ENCODE data around the gene HMGN4.
A peak's percentile ranks its signal among the peaks of the same experiment; 100 is the strongest.
"Not testable (repeated sequence)": the region's sequence is repeated elsewhere in the genome, so short reads cannot be mapped to it uniquely, and the experiment has no call there.

Gene HMGN4

DNA sequence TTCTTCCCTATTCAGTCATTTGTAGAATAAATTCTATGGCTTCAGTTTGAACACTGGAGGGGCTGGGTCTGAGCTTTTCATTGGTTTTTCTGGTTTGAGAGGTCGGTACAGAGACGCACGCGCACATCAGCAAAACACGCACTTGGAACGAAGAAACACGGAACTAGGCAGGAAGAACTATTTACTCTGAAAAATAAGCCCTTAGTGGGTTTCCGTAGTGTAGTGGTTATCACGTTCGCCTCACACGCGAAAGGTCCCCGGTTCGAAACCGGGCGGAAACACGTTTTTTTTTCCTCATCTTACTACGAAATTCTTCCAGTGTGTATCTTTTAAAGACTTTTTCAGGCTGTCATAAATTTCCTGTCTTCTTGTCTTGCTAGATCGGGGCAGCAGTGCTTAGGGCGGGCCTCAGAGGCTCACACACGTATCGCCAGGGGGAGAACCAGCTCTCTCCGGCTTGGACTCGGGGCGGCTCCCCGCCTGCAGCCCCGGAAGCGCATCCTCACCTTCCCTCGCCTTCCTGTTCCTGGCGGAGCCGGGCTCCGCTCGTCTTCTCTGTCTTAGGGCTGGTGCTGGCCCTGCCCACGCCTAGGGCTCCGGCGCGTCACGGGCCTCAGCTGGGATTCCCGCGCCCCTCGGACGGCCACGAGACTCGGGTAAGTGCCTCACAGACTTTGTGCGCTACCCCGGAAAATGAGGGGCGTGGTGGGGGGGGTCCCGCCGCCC is at the start of gene HMGN4:
HMGN4 (plus strand) TSS at position 521 of the 726 bp plus-strand sequence. CDS start 6,841 bp downstream, outside the sequence.
- DNase-seq (ENCODE audit: low read depth in 1 of 2, low spot score in 1 of 2), result peak; percentile 49 to 66

GRCh38 chr6:26489996-26490964 is 47.9 kb upstream of the HMGN4 start:
- DNase-seq (ENCODE audit: low read depth in 1 of 2, low spot score in 1 of 2), result no peak

GRCh38 chr6:26491604-26492003 is 46.6 kb upstream of the HMGN4 start:
- no peak for DNase-seq (ENCODE audit: low read depth in 1 of 2, low spot score in 1 of 2)

DNA sequence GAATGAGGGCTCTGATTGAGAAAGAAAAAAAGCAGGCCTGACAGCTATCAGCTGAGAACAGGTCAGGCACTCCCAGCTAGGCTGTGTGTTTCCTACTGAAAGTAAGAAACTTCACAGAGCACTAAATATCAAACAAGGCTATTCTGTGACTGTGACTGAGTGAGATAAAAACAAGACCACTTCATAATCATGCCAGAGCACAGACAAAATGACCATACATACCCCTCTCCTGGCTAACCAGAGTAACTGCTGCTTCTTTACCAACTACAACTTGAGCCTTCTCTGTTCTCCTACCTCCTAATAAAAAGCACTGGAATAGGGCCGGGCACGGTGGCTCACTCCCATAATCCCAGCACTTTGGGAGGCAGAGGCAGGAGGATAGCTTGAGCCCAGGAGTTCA is 44.9 kb upstream of the HMGN4 start:
- no peak for DNase-seq (ENCODE audit: low read depth in 1 of 2, low spot score in 1 of 2)

DNA sequence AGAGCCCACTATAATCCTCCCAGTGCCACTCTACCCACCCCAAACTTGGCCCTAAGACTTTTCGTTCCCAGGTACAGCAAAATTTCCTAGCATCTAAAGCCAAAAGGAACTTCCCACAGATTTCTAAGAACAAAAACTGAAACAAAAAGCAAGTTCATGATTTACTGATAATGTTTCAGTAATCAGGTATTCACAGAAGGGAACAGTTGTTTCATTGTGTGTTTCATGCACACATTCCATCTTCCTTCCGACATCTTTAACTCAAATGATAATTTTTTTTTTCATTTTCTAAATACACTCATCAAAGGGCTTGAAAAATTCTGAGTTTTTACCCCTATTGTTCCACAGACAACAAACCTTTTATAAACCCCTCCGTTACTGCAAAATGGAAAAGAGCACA is 44.0 kb upstream of the HMGN4 start:
- no peak for DNase-seq (ENCODE audit: low read depth in 1 of 2, low spot score in 1 of 2)

GRCh38 chr6:26495281-26495680 is 42.9 kb upstream of the HMGN4 start:
- DNase-seq (ENCODE audit: low read depth in 1 of 2, low spot score in 1 of 2), result no peak

GRCh38 chr6:26497610-26498009 is 40.6 kb upstream of the HMGN4 start:
- DNase-seq (ENCODE audit: low read depth in 1 of 2, low spot score in 1 of 2), result no peak

DNA sequence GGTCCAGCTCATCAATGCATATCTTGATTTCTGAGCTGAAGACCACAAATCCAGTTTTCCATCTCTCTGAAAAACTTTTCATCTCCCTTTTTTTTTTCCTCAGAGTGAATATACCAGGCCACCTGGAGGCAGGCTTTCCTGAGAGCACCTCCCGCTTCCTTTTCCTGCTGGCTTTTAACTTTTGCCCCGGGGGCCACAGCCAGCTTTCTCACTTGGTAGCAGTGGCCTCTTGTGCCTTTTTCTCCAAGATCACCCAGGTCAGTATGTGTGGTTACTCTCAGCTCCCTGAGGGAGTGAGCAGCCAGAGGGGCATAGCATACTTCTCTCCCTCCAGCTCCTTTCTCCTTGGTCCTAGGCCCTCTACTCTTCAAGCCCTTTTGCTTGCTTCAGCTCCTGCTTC is 38.1 kb upstream of the HMGN4 start, which contains the start of gene BTN1A1:
BTN1A1 (plus strand) TSS at position 202 of the 400 bp plus-strand sequence. CDS start 984 bp downstream, outside the sequence.
- no peak for DNase-seq (ENCODE audit: low read depth in 1 of 2, low spot score in 1 of 2)

DNA sequence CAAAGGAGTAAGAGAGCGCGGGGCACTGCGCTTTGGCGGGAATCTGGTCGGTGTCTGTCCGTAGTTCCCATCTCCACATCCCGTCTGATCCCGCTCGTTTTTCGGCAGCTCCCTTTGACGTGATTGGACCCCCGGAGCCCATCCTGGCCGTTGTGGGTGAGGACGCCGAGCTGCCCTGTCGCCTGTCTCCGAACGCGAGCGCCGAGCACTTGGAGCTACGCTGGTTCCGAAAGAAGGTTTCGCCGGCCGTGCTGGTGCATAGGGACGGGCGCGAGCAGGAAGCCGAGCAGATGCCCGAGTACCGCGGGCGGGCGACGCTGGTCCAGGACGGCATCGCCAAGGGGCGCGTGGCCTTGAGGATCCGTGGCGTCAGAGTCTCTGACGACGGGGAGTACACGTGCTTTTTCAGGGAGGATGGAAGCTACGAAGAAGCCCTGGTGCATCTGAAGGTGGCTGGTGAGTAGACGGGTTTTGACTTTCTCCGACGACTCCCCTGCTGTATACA is 36.6 kb upstream of the HMGN4 start:
- peak; percentile 4 to 11 for DNase-seq (ENCODE audit: low read depth in 1 of 2, low spot score in 1 of 2)

- DNase-seq (ENCODE audit: low read depth in 1 of 2, low spot score in 1 of 2), result no peak
Measured at GRCh38 chr6:26502165-26502564, 36.0 kb upstream of the HMGN4 start.

DNA sequence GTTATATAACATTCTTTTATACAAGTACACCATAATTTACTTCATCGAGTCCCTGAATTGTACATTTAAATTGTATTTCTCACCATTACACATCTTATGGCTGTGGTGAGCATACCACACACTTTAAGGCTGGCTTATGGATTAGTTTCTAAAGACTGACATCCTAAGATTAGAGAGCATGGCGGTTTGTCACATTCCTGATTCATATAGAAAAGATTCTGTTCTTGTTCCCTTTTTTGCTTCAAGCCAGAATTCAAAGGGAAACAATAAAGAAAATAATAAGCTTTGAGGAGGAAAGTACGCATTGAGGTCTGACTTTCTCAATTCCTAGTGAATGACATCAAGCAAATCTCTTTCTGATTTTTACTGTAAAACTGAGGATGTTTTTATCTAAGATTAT is 35.5 kb upstream of the HMGN4 start:
- no peak for DNase-seq (ENCODE audit: low read depth in 1 of 2, low spot score in 1 of 2)

DNA sequence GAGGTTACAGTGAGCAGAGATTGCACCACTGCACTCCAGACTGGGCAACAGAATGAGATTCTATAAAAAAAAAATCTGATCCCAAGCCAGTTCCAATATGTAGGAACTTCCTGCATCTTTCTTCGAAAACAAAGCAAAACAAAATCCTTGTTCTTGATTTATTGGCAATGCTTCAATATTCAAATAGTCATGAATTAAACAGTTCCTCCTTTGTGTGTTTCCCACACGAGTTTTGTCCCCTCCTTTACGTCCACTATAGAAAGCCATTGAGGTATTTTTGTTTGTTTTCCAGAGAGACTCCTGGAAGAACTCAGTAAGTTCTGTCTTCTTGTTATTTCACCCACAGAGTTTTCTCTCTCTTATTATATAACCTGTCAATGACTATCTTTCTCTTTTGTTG is 30.5 kb upstream of the HMGN4 start:
- no peak for DNase-seq (ENCODE audit: low read depth in 1 of 2, low spot score in 1 of 2)

GRCh38 chr6:26511033-26511432 is 27.1 kb upstream of the HMGN4 start:
- not testable (repeated sequence) for DNase-seq (ENCODE audit: low read depth in 1 of 2, low spot score in 1 of 2)

- DNase-seq (ENCODE audit: low read depth in 1 of 2, low spot score in 1 of 2), result no peak
Measured at GRCh38 chr6:26514984-26515383, 23.2 kb upstream of the HMGN4 start.

GRCh38 chr6:26516481-26517427 is 21.4 kb upstream of the HMGN4 start:
- DNase-seq (ENCODE audit: low read depth in 1 of 2, low spot score in 1 of 2), result no peak

DNA sequence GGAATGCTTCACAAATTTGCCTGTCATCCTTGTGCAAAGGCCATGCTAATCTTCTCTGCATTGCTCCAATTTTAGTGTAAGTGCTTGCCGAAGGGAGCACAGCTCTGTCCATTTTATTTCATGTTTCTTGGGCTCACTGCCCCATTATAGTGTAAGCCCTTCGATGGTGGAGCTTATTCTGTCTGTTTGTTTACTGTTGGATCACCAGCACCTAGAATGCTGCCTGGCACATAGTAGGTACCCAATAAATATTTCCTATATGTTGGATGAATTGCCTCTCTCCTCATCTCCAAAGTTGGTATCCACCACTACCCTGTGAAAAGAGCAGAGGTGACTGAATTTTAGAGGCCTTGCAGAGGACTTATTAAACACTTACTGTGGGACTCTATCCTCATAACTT is 18.8 kb upstream of the HMGN4 start:
- DNase-seq (ENCODE audit: low read depth in 1 of 2, low spot score in 1 of 2), result no peak

GRCh38 chr6:26520237-26520849 is 17.8 kb upstream of the HMGN4 start:
- no peak for DNase-seq (ENCODE audit: low read depth in 1 of 2, low spot score in 1 of 2)

- DNase-seq (ENCODE audit: low read depth in 1 of 2, low spot score in 1 of 2), result peak; percentile 68 to 77
Measured at GRCh38 chr6:26520850-26521599, 17.1 kb upstream of the HMGN4 start.

GRCh38 chr6:26521600-26522391 is 16.4 kb upstream of the HMGN4 start:
- DNase-seq (ENCODE audit: low read depth in 1 of 2, low spot score in 1 of 2), result peak; percentile 32 to 62

Measured in activated T-helper 1 cell treated with anti-CD3 and anti-CD28 coated beads, Interleukin-2, amount 50 U/mL, for 16 hours (primary cell).